ENCODE results near the gene CELF2.

Gene CELF2

GRCh38 chr10:11058965-11059364 lies 41.3 kb downstream of the CELF2 start:
- DNase-seq (ENCODE audit: low read depth), result no peak

GRCh38 chr10:11063856-11064255 lies 46.2 kb downstream of the CELF2 start:
- DNase-seq (ENCODE audit: low read depth), result no peak

- DNase-seq (ENCODE audit: low read depth), result no peak
Measured at GRCh38 chr10:11064832-11065231, 47.2 kb downstream of the CELF2 start.

- DNase-seq (ENCODE audit: low read depth), result no peak
Measured at GRCh38 chr10:11065567-11065966, 47.9 kb downstream of the CELF2 start.

- DNase-seq (ENCODE audit: low read depth), result no peak
Measured at GRCh38 chr10:11066520-11066919, 48.8 kb downstream of the CELF2 start.

- no peak for DNase-seq (ENCODE audit: low read depth)
Measured at GRCh38 chr10:11068861-11069633, 51.4 kb downstream of the CELF2 start.

GRCh38 chr10:11073410-11073809 lies 55.7 kb downstream of the CELF2 start:
- no peak for DNase-seq (ENCODE audit: low read depth)

GRCh38 chr10:11074536-11075267 lies 57.0 kb downstream of the CELF2 start:
- no peak for DNase-seq (ENCODE audit: low read depth)

- no peak for DNase-seq (ENCODE audit: low read depth)
Measured at GRCh38 chr10:11076221-11076620, 58.5 kb downstream of the CELF2 start.

GRCh38 chr10:11080564-11080984 lies 62.9 kb downstream of the CELF2 start:
- DNase-seq (ENCODE audit: low read depth), result no peak

GRCh38 chr10:11081408-11081807 lies 63.7 kb downstream of the CELF2 start:
- no peak for DNase-seq (ENCODE audit: low read depth)

GRCh38 chr10:11082526-11082925 lies 64.9 kb downstream of the CELF2 start:
- DNase-seq (ENCODE audit: low read depth), result no peak

- no peak for DNase-seq (ENCODE audit: low read depth)
Measured at GRCh38 chr10:11083051-11083450, 65.4 kb downstream of the CELF2 start.

GRCh38 chr10:11085545-11085944 lies 67.9 kb downstream of the CELF2 start:
- DNase-seq (ENCODE audit: low read depth), result no peak

- DNase-seq (ENCODE audit: low read depth), result no peak
Measured at GRCh38 chr10:11086177-11086840, 68.6 kb downstream of the CELF2 start.

- DNase-seq (ENCODE audit: low read depth), result no peak
Measured at GRCh38 chr10:11087372-11087771, 69.7 kb downstream of the CELF2 start.

GRCh38 chr10:11088709-11089108 lies 71.0 kb downstream of the CELF2 start:
- no peak for DNase-seq (ENCODE audit: low read depth)

- DNase-seq (ENCODE audit: low read depth), result no peak
Measured at GRCh38 chr10:11089272-11089671, 71.6 kb downstream of the CELF2 start.

- DNase-seq (ENCODE audit: low read depth), result no peak
Measured at GRCh38 chr10:11091517-11092102, 73.9 kb downstream of the CELF2 start.

- no peak for DNase-seq (ENCODE audit: low read depth)
Measured at GRCh38 chr10:11093771-11094736, 76.4 kb downstream of the CELF2 start.

- no peak for DNase-seq (ENCODE audit: low read depth)
Measured at GRCh38 chr10:11095374-11095801, 77.7 kb downstream of the CELF2 start.

All from stimulated activated CD8-positive, alpha-beta memory T cell treated with anti-CD3 and anti-CD28 coated beads, Interleukin-15, amount 100 ng/mL, for 1 hour (primary cell).